Posterior vena cava (tissue), 2 donors: ENCODE data around the gene SLC2A10. TPM values are rescaled to one million over a fixed set of nuclear protein-coding genes. Genes with fewer than 3 reads are reported as not detected.

Experiments used
- DNase-seq: peaks from one replicate; pipeline ENCODE4 v3.0.0-alpha.2; 2020; ENCODE audit warnings: low spot score
- intact Hi-C, 2 donors: fragments of 100-400 bp; cut with DNase I; formaldehyde crosslinking; loops; one replicate each; pipeline versions ENCODE4 v1.14.1 to v1.14.2; 2022 to 2023
- total RNA-seq, 2 donors: library from RNA; stranded (reverse); fragmentation: NEBNext Ultra II Directional; extraction: Animal tissue kit (Norgen Biotek cat#: 25700); gene quantifications; one replicate each; pipeline ENCODE4 v1.2.1, GENCODE V29; 2021
- donor health status: DM: yes; HTN: yes; CAD: no.
- donor health status: DM: yes; HTN: yes; CAD: no.

SLC2A10 gene
- total RNA-seq, 2 donors from 2014 or later: 14.2 to 19.2 TPM

DNA sequence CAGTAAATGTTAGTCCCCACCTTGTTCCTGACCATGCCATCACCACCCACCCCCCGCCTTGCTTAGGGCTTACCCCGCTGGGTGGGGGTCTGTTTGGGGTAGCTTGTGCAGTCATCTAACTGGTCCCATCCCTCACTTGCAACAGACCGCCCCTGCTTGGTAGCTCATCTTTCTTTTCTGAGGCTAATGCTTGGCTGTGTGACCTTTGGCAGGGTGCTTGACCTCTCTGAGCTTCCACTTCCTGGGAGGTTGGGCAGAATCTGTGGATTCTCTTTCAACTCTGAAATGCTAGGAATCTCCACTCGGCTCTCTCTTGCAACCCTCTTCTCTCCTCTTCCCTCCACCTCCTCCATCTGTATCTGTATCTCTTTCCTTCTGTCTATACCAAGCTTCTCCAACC, 70.4 kb downstream of the SLC2A10 start:
- peak; percentile 43 for DNase-seq
- intact Hi-C loops: no loop called here

DNA sequence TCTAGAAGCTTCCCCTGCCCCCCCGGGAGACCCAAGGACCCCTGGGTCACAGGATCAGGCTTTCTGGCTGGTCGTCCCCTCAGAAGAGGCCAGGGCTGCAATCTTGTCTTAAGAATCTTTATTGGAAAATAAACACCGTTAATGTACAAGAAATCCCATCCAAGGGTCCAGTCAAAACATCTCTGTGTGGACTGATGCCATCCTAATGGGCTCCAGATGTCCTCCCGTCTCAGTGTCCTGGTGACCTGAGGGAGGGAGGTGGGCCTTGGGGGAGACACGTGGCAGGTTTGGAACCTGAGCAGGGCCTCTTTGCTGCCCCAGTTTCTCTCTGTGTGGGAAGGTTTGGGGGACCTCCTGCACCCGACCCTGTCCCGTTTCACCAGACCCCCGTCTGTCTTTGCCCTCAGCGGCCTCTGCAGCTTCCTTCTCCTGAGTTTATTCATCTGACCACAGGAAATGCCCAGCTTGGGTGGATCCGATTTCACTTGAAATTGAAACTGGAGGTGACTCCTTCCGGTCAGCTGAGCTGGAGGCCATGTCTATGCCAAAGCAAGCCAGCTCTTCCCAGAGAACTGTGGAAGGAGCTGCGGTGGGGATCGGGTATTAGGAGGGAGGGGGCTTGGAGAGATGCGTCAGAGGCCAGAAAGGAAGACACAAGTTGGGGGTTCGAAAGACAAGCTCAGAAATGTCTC, 75.1 kb downstream of the SLC2A10 start:
- intact Hi-C loops: no loop called here
- DNase-seq: no peak

Other genes with a start within 250 kb of the SLC2A10 start
- 1 to 10 TPM; 1.1 to 3.1 TPM for gene ZNF334, start 196.1 kb upstream of the SLC2A10 start, total RNA-seq
- gene OCSTAMP, start 159.0 kb upstream of the SLC2A10 start, total RNA-seq: not detected
- gene SLC13A3, start 58.2 kb upstream of the SLC2A10 start, total RNA-seq: 1 to 10 TPM; 1.7 to 2.3 TPM
- 10 to 100 TPM in 1 of 2 donors, 1 to 10 TPM in 1; 9.5 to 12.4 TPM for gene TP53RK, start 20.2 kb upstream of the SLC2A10 start, total RNA-seq
- gene EYA2, start 185.2 kb downstream of the SLC2A10 start, total RNA-seq: 10 to 100 TPM in 1 of 2 donors, 1 to 10 TPM in 1; 9.1 to 14.4 TPM